GM23338 (cell line): ENCODE measurements around the gene TNFAIP8L3. TPM values are rescaled to one million over a fixed set of nuclear protein-coding genes. Genes with fewer than 3 reads are reported as not detected.

Source experiments
- ATAC-seq: fragments of 200-7000 bp; cut with Tn5 transposase; 3 replicates; pipeline ENCODE4 v1.9.1; 2020
- DNase-seq: peaks from one replicate; pipeline ENCODE4 v3.0.0-alpha.2; 2015; ENCODE audit warnings: low spot score
- H2AFZ ChIP-seq: fragments of 200-600 bp; sonication (generic); 2 replicates; pipeline ENCODE4 v1.8.0; 2016; ENCODE audit warnings: antibody characterized with exemption, mild to moderate bottlenecking, moderate library complexity
- H3F3A ChIP-seq: fragments of 200-600 bp; sonication (generic); replicated peaks from 2 replicates; pipeline ENCODE4 v1.8.0; 2017; ENCODE audit warnings: antibody characterized with exemption, mixed run types, low read depth
- H3K27ac ChIP-seq: fragments of 200-600 bp; sonication (generic); 2 replicates; pipeline ENCODE4 v1.6.1; 2016; ENCODE audit warnings: low read depth
- H3K27me3 ChIP-seq: fragments of 200-600 bp; sonication (generic); 2 replicates; pipeline ENCODE4 v1.8.0; 2016; ENCODE audit warnings: mild to moderate bottlenecking, mixed run types, moderate library complexity; ENCODE audit not compliant: insufficient read depth
- H3K36me3 ChIP-seq: fragments of 200-600 bp; sonication (generic); 2 replicates; pipeline ENCODE4 v1.8.0; 2016; ENCODE audit warnings: mild to moderate bottlenecking; ENCODE audit not compliant: insufficient read depth
- H3K4me1 ChIP-seq: fragments of 200-600 bp; sonication (generic); 2 replicates; pipeline ENCODE4 v1.8.0; 2016; ENCODE audit warnings: mild to moderate bottlenecking, moderate library complexity; ENCODE audit not compliant: insufficient read depth
- H3K4me2 ChIP-seq: fragments of 200-600 bp; sonication (generic); 2 replicates; pipeline ENCODE4 v1.7.1; 2017; ENCODE audit warnings: mixed run types
- H3K4me3 ChIP-seq: fragments of 200-600 bp; sonication (generic); 2 replicates; pipeline ENCODE4 v1.6.1; 2016; ENCODE audit warnings: mixed run types
- H3K79me2 ChIP-seq: fragments of 200-600 bp; sonication (generic); replicated peaks from 2 replicates; pipeline ENCODE4 v1.8.0; 2017; ENCODE audit warnings: mild to moderate bottlenecking; ENCODE audit not compliant: insufficient read depth
- H3K9me2 ChIP-seq: fragments of 200-600 bp; sonication (generic); 2 replicates; pipeline ENCODE4 v1.8.0; 2017; ENCODE audit not compliant: insufficient read depth
- H4K20me1 ChIP-seq: fragments of 200-600 bp; sonication (generic); replicated peaks from 2 replicates; pipeline ENCODE4 v1.8.0; 2017; ENCODE audit warnings: mild to moderate bottlenecking; ENCODE audit not compliant: insufficient read depth
- H3K27ac Mint-ChIP-seq: 2 replicates; pipeline ENCODE4 v1.8.0; 2020; ENCODE audit warnings: inconsistent platforms, mild to moderate bottlenecking, moderate library complexity, mixed read lengths
- H3K27me3 Mint-ChIP-seq: 3 replicates; pipeline ENCODE4 v1.8.0; 2022; ENCODE audit warnings: low read depth, mild to moderate bottlenecking, moderate library complexity, mixed read lengths, inconsistent platforms; ENCODE audit not compliant: insufficient read depth, poor library complexity
- H3K36me3 Mint-ChIP-seq: 3 replicates; pipeline ENCODE4 v1.8.0; 2021; ENCODE audit warnings: low read depth, mild to moderate bottlenecking, inconsistent platforms, moderate library complexity, mixed read lengths
- H3K4me1 Mint-ChIP-seq: 3 replicates; pipeline ENCODE4 v1.8.0; 2020; ENCODE audit warnings: mild to moderate bottlenecking, inconsistent platforms, mixed read lengths
- H3K4me3 Mint-ChIP-seq: 3 replicates; pipeline ENCODE4 v1.8.0; 2021; ENCODE audit warnings: moderate library complexity, mild to moderate bottlenecking, inconsistent platforms, mixed read lengths
- H3K9me3 Mint-ChIP-seq: 3 replicates; pipeline ENCODE4 v1.8.0; 2020; ENCODE audit warnings: moderate library complexity, mild to moderate bottlenecking, inconsistent platforms, mixed read lengths
- CREB1 ChIP-seq: fragments of 250-450 bp; sonication (Bioruptor Pico); IDR thresholded peaks from 2 replicates; pipeline ENCODE4 v1.5.0; 2020; ENCODE audit warnings: low read depth, mild to moderate bottlenecking, moderate library complexity
- EZH2 ChIP-seq: fragments of 200-600 bp; sonication (generic); IDR thresholded peaks from one replicate; pipeline ENCODE4 v1.8.0; 2017; ENCODE audit warnings: antibody characterized with exemption, mild to moderate bottlenecking, low read depth; ENCODE audit not compliant: unreplicated experiment
- EZH2phosphoT487 ChIP-seq: fragments of 200-600 bp; sonication (generic); IDR thresholded peaks from one replicate; pipeline ENCODE4 v1.8.1; 2018; ENCODE audit warnings: antibody characterized with exemption; ENCODE audit not compliant: unreplicated experiment
- JUNB ChIP-seq: IDR thresholded peaks from one replicate; pipeline ENCODE4 v1.6.1; 2016; ENCODE audit warnings: antibody characterized with exemption; ENCODE audit not compliant: unreplicated experiment
- NANOG ChIP-seq: IDR thresholded peaks from 2 replicates; pipeline ENCODE4 v1.6.1; 2016; ENCODE audit warnings: antibody characterized with exemption, borderline replicate concordance
- POLR2AphosphoS5 ChIP-seq: IDR thresholded peaks from 2 replicates; pipeline ENCODE4 v1.6.1; 2016; ENCODE audit warnings: antibody characterized with exemption, low read depth
- STAT1 ChIP-seq: IDR thresholded peaks from one replicate; pipeline ENCODE4 v1.6.1; 2016; ENCODE audit warnings: antibody characterized with exemption; ENCODE audit not compliant: unreplicated experiment
- ZNF114 ChIP-seq: fragments of 250-450 bp; sonication (Bioruptor Pico); IDR thresholded peaks from 2 replicates; pipeline ENCODE4 v1.5.0; 2020; ENCODE audit warnings: mild to moderate bottlenecking, moderate library complexity
- ZNF331 ChIP-seq: fragments of 250-450 bp; sonication (Bioruptor Pico); IDR thresholded peaks from 2 replicates; pipeline ENCODE4 v1.5.0; 2020; ENCODE audit warnings: low read depth, mild to moderate bottlenecking, moderate library complexity
- polyA plus RNA-seq: library from polyadenylated mRNA; unstranded; fragments of >200 nt; fragmentation: Nextera tagmentation; extraction: Ambion mirVana; gene quantifications from 2 replicates; pipeline ENCODE4 v1.2.1, GENCODE V29; 2016
- total RNA-seq: library from RNA; depleted of rRNA; stranded (reverse); fragments of >200 nt; shearing (Covaris generic); gene quantifications from 2 replicates; pipeline ENCODE4 v1.2.3, GENCODE V29; 2014
- TF ChIP-seq, protein P1 (sequence below): fragments of 250-450 bp; sonication (Bioruptor Pico); IDR thresholded peaks from 2 replicates; pipeline ENCODE4 v1.5.0; 2020; ENCODE audit warnings: mild to moderate bottlenecking, moderate library complexity
- TF ChIP-seq, protein P2 (sequence below), 2 experiments: fragments of 200-600 bp in 1 of 2; sonication (generic) in 1 of 2; conservative IDR thresholded peaks; 2 replicates each; pipeline versions ENCODE4 v1.5.1 to v1.6.1; 2016 to 2017; ENCODE audit warnings: antibody characterized with exemption in 2 of 2, low read depth in 2 of 2, mild to moderate bottlenecking in 2 of 2, moderate library complexity in 1 of 2
- TF ChIP-seq, protein P3 (sequence below): IDR thresholded peaks from 2 replicates; pipeline ENCODE4 v1.6.1; 2016; ENCODE audit warnings: antibody characterized with exemption
- TF ChIP-seq, protein P4 (sequence below): IDR thresholded peaks from one replicate; pipeline ENCODE4 v1.6.1; 2018; ENCODE audit warnings: antibody characterized with exemption; ENCODE audit not compliant: unreplicated experiment

The TNFAIP8L3 gene
- total and polyA plus RNA-seq, 2 experiments from 2014 or later, result 0.23 to 0.31 TPM

DNA sequence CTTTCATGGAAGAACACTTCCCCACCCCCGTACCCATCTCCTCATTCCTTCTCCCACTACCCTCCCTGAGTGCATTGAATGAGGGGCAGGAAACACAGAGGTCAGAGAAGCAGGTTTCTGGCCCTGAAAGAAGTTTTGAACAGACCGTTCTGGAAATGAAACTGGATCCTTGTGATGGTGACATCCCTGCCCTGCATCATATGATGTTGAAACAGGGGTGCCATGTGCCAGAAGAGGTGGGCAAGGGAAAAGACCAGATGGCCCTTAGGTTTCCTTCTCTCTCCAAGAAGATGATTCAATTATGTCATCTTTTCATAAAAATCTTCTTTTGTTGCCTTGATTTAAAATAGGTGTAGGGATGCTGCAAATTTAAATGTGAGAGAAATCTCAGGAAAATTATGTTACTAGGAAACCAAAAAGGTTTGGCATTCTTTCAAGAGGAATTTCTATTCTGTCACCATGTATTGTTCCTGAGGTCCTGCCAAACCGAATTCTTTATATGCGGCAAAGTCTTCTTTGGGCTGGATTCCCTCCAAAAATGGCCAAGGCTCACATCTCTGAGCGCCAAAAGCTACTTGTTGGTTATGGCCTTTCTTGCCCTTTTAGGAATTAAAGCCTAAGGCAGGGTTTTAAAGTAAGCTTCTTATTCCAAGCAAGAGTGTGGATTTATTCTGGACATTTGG lies 19.9 kb upstream of the TNFAIP8L3 start:
- DNase-seq (no peak), ATAC-seq (no peak)
- H3K4me3 Mint-ChIP-seq, result no peak overlapping the region
- Histone ChIP-seq H3K4me2 (no peak overlapping the region), H3K27me3 (no peaks in the 10 kb centered on the region), H3K4me1 (0 out of 2 replicates have a peak, but pooled peaks cover 4% of the 10 kb centered on the region), H3K4me3 (no peak overlapping the region), H3K9me2 (no peaks in the 10 kb centered on the region), H3K79me2 (no peaks in the 10 kb centered on the region), H3F3A (no peaks in the 10 kb centered on the region), H4K20me1 (no peaks in the 10 kb centered on the region), H3K36me3 (no peaks in the 10 kb centered on the region), H3K27ac (no peak overlapping the region), H2AFZ (no peak overlapping the region)
- H3K27ac Mint-ChIP-seq, result no peak overlapping the region; the same call in 1 of the 2 replicates
- H3K4me1 Mint-ChIP-seq, result peaks cover 10% of the 10 kb centered on the region
- peaks cover 3% of the 10 kb centered on the region for H3K27me3 Mint-ChIP-seq
- H3K9me3 Mint-ChIP-seq, result peaks cover 3% of the 10 kb centered on the region; the same call in 2 of the 3 replicates
- no peak for TF ChIP-seq ZNF114 (CRISPR knock-in tag)
- no peak for TF ChIP-seq CREB1
- no peak for TF ChIP-seq EZH2
- no peak for TF ChIP-seq NANOG
- TF ChIP-seq, protein P1, sequence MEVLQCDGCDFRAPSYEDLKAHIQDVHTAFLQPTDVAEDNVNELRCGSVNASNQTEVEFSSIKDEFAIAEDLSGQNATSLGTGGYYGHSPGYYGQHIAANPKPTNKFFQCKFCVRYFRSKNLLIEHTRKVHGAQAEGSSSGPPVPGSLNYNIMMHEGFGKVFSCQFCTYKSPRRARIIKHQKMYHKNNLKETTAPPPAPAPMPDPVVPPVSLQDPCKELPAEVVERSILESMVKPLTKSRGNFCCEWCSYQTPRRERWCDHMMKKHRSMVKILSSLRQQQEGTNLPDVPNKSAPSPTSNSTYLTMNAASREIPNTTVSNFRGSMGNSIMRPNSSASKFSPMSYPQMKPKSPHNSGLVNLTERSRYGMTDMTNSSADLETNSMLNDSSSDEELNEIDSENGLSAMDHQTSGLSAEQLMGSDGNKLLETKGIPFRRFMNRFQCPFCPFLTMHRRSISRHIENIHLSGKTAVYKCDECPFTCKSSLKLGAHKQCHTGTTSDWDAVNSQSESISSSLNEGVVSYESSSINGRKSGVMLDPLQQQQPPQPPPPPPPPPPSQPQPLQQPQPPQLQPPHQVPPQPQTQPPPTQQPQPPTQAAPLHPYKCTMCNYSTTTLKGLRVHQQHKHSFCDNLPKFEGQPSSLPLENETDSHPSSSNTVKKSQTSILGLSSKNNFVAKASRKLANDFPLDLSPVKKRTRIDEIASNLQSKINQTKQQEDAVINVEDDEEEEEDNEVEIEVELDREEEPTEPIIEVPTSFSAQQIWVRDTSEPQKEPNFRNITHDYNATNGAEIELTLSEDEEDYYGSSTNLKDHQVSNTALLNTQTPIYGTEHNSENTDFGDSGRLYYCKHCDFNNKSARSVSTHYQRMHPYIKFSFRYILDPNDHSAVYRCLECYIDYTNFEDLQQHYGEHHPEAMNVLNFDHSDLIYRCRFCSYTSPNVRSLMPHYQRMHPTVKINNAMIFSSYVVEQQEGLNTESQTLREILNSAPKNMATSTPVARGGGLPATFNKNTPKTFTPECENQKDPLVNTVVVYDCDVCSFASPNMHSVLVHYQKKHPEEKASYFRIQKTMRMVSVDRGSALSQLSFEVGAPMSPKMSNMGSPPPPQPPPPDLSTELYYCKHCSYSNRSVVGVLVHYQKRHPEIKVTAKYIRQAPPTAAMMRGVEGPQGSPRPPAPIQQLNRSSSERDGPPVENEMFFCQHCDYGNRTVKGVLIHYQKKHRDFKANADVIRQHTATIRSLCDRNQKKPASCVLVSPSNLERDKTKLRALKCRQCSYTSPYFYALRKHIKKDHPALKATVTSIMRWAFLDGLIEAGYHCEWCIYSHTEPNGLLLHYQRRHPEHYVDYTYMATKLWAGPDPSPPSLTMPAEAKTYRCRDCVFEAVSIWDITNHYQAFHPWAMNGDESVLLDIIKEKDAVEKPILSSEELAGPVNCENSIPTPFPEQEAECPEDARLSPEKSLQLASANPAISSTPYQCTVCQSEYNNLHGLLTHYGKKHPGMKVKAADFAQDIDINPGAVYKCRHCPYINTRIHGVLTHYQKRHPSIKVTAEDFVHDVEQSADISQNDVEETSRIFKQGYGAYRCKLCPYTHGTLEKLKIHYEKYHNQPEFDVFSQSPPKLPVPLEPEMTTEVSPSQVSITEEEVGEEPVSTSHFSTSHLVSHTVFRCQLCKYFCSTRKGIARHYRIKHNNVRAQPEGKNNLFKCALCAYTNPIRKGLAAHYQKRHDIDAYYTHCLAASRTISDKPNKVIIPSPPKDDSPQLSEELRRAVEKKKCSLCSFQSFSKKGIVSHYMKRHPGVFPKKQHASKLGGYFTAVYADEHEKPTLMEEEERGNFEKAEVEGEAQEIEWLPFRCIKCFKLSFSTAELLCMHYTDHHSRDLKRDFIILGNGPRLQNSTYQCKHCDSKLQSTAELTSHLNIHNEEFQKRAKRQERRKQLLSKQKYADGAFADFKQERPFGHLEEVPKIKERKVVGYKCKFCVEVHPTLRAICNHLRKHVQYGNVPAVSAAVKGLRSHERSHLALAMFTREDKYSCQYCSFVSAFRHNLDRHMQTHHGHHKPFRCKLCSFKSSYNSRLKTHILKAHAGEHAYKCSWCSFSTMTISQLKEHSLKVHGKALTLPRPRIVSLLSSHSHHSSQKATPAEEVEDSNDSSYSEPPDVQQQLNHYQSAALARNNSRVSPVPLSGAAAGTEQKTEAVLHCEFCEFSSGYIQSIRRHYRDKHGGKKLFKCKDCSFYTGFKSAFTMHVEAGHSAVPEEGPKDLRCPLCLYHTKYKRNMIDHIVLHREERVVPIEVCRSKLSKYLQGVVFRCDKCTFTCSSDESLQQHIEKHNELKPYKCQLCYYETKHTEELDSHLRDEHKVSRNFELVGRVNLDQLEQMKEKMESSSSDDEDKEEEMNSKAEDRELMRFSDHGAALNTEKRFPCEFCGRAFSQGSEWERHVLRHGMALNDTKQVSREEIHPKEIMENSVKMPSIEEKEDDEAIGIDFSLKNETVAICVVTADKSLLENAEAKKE, result no peak
- no peak for TF ChIP-seq ZNF331 (CRISPR knock-in tag)
- TF ChIP-seq STAT1, result no peak
- TF ChIP-seq, protein P2, sequence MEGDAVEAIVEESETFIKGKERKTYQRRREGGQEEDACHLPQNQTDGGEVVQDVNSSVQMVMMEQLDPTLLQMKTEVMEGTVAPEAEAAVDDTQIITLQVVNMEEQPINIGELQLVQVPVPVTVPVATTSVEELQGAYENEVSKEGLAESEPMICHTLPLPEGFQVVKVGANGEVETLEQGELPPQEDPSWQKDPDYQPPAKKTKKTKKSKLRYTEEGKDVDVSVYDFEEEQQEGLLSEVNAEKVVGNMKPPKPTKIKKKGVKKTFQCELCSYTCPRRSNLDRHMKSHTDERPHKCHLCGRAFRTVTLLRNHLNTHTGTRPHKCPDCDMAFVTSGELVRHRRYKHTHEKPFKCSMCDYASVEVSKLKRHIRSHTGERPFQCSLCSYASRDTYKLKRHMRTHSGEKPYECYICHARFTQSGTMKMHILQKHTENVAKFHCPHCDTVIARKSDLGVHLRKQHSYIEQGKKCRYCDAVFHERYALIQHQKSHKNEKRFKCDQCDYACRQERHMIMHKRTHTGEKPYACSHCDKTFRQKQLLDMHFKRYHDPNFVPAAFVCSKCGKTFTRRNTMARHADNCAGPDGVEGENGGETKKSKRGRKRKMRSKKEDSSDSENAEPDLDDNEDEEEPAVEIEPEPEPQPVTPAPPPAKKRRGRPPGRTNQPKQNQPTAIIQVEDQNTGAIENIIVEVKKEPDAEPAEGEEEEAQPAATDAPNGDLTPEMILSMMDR (conservative IDR thresholded peaks at IDR 0.05; ENCODE audit: low read depth in 2 of 2), result no peak
- no peak for TF ChIP-seq EZH2phosphoT487
- TF ChIP-seq JUNB, result no peak
- TF ChIP-seq, protein P3, sequence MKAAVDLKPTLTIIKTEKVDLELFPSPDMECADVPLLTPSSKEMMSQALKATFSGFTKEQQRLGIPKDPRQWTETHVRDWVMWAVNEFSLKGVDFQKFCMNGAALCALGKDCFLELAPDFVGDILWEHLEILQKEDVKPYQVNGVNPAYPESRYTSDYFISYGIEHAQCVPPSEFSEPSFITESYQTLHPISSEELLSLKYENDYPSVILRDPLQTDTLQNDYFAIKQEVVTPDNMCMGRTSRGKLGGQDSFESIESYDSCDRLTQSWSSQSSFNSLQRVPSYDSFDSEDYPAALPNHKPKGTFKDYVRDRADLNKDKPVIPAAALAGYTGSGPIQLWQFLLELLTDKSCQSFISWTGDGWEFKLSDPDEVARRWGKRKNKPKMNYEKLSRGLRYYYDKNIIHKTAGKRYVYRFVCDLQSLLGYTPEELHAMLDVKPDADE, result no peak
- no peak for TF ChIP-seq POLR2AphosphoS5
- TF ChIP-seq, protein P4, sequence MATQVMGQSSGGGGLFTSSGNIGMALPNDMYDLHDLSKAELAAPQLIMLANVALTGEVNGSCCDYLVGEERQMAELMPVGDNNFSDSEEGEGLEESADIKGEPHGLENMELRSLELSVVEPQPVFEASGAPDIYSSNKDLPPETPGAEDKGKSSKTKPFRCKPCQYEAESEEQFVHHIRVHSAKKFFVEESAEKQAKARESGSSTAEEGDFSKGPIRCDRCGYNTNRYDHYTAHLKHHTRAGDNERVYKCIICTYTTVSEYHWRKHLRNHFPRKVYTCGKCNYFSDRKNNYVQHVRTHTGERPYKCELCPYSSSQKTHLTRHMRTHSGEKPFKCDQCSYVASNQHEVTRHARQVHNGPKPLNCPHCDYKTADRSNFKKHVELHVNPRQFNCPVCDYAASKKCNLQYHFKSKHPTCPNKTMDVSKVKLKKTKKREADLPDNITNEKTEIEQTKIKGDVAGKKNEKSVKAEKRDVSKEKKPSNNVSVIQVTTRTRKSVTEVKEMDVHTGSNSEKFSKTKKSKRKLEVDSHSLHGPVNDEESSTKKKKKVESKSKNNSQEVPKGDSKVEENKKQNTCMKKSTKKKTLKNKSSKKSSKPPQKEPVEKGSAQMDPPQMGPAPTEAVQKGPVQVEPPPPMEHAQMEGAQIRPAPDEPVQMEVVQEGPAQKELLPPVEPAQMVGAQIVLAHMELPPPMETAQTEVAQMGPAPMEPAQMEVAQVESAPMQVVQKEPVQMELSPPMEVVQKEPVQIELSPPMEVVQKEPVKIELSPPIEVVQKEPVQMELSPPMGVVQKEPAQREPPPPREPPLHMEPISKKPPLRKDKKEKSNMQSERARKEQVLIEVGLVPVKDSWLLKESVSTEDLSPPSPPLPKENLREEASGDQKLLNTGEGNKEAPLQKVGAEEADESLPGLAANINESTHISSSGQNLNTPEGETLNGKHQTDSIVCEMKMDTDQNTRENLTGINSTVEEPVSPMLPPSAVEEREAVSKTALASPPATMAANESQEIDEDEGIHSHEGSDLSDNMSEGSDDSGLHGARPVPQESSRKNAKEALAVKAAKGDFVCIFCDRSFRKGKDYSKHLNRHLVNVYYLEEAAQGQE, result no peak
- H3K36me3 Mint-ChIP-seq, result no peaks in the 10 kb centered on the region
